Urinary bladder (tissue), 4 donors: ENCODE data around the gene TSPEAR. TPM values are rescaled to one million over a fixed set of nuclear protein-coding genes. Genes with fewer than 3 reads are reported as not detected.
"Not testable (repeated sequence)": the region's sequence is repeated elsewhere in the genome, so short reads cannot be mapped to it uniquely, and the experiment has no call there.

Experiments used
- DNase-seq: peaks from one replicate; pipeline ENCODE4 v3.0.0-alpha.2; 2015; ENCODE audit errors: extremely low spot score
- H3K27ac ChIP-seq: one replicate; pipeline ENCODE4 v1.5.1; 2013; ENCODE audit warnings: low read depth, mild to moderate bottlenecking, moderate library complexity
- H3K36me3 ChIP-seq: one replicate; pipeline ENCODE4 v1.6.1; 2013; ENCODE audit warnings: mild to moderate bottlenecking, moderate library complexity; ENCODE audit not compliant: insufficient read depth
- H3K4me1 ChIP-seq: one replicate; pipeline ENCODE4 v1.6.1; 2013; ENCODE audit warnings: mild to moderate bottlenecking, moderate library complexity; ENCODE audit not compliant: insufficient read depth
- H3K4me3 ChIP-seq: one replicate; pipeline ENCODE4 v1.5.1; 2013; ENCODE audit warnings: low read depth, low read length
- WGBS: extraction: QIAGEN DNeasy Blood & Tissue Kit; methylation state at CpG from one replicate; pipeline ENCODE4 v1.1.7; 2013; 5-methylcytosine and 5-hydroxymethylcytosine counted together
- polyA plus RNA-seq: library from polyadenylated mRNA; stranded (reverse); fragments of 200-250 nt; gene quantifications from one replicate; pipeline ENCODE4 v1.2.3, GENCODE V29; 2013
- total RNA-seq: library from RNA; depleted of rRNA; stranded (reverse); fragments of >200 nt; gene quantifications from one replicate; pipeline ENCODE4 v1.2.3, GENCODE V29; 2014
- donor health status: healthy with polysubstance abuse.
- donor health status: healthy.

TSPEAR gene
- total and polyA plus RNA-seq, 2 donors, result 0.03 to 0.21 TPM

DNA sequence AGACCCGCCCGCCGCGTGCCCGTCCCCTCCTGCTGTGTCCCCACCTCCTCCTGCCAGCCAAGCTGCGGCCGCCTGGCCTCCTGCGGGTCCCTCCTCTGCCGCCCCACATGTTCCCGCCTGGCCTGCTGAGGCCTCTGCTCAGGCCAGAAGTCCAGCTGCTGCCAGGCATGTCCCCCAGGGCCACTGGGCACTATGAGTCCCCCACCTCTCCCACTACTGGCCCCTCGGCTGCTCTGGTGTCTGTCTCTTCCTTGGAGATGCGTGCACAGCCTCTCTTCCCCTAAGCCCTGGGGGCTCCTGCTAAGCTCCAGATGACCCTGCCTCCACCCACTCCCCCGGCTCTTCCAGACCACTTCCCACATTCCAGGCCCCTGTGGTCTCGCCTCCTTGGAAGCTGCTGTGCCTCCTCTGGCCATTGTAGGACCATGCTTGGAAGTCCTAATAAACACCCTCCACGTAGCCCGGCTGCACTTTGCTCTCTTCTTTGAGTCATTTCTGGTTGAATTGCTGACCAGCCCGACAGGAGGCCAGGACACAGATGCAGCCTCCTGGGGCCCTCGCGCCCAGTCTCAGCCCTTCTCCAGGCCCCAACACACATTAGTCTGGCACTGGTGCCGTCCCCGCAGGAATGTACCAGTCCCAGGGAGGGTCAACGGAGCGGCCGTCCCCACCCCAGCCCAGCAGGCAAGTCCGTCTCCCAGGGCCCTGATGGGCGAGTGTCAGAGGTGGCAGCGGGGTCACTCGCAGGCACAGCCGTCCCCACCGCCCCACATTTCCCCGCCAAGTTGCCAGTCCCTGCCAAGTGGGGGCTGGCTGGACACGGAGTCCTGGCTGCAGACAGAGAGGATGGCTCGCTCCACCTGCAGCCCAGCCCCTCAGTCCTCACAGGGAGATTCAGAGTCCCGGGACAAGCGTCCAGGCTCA lies 13.3 kb downstream of the TSPEAR start:
- Histone ChIP-seq H3K4me1 (no peaks in the 10 kb centered on the region), H3K36me3 (no peaks in the 10 kb centered on the region), H3K27ac (no peak overlapping the region), H3K4me3 (no peak overlapping the region)
- DNase-seq, result no peak
- WGBS, result 29% methylated on average over 35 of the region's 35 CpGs

DNA sequence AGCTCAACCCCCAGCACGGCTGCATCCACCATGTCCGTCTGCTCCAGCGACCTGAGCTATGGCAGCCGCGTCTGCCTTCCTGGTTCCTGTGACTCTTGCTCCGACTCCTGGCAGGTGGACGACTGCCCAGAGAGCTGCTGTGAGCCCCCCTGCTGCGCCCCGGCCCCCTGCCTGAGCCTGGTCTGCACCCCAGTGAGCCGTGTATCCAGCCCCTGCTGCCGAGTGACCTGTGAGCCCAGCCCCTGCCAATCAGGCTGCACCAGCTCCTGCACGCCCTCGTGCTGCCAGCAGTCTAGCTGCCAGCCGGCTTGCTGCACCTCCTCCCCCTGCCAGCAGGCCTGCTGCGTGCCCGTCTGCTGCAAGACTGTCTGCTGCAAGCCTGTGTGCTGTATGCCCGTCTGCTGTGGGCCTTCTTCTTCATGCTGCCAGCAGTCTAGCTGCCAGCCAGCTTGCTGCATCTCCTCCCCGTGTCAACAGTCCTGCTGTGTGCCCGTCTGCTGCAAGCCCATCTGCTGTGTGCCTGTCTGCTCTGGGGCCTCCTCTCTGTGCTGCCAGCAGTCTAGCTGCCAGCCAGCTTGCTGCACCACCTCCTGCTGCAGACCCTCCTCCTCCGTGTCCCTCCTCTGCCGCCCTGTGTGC lies 14.1 kb downstream of the TSPEAR start, which contains the start of gene KRTAP10-12:
KRTAP10-12 (plus strand) TSS at position 1 of the 639 bp plus-strand sequence; CDS start at position 31, 30 bp downstream.
- H3K27ac ChIP-seq, H3K36me3 ChIP-seq, H3K4me3 ChIP-seq, DNase-seq, H3K4me1 ChIP-seq: not testable (repeated sequence)
- 56% methylated on average over 21 of the region's 21 CpGs for WGBS

DNA sequence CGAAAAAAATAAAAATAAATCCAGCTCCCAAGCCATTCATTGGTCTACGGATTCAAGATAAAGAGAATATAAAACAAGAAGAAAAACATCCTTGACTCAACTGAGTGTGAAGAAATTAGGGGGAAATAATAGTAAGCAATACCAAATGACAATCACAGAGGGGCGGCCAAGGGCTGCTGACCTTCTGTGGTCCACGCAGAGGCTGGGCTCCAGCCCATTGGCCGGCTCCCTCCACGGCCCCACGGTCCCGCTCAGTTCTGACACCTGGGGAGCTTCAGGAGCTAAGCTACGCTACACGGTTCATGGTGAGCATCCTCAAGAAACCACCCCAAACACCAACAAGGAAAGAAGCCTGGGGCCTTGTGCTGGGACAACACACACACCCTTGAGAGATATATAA lies 14.8 kb downstream of the TSPEAR start:
- Histone ChIP-seq H3K36me3 (no peaks in the 10 kb centered on the region), H3K27ac (no peak overlapping the region), H3K4me3 (no peak overlapping the region), H3K4me1 (no peaks in the 10 kb centered on the region)
- 67% methylated on average over 10 of the region's 10 CpGs for WGBS
- DNase-seq, result no peak

DNA sequence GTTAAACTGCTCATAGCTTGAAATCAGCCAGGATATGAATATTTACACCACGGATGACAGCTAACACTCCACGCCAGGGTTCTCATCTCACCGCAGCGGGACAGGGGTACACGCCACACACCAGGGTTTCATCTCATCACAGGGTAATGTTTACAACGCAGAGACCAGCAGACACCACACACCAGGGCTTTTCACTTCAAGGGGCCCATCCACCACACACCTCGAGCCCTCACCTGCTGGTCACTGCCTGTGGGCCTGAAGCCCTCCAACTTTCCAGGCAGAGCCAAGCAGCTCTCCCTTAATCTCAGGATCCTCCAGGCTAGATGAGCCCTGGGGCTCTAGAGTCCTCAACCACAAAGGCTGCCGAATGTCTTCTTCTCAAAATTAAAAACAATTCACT lies 15.7 kb downstream of the TSPEAR start:
- Histone ChIP-seq H3K4me1 (no peaks in the 10 kb centered on the region), H3K4me3 (no peak overlapping the region), H3K27ac (no peak overlapping the region), H3K36me3 (no peaks in the 10 kb centered on the region)
- 51% methylated on average over 8 of the region's 8 CpGs for WGBS
- no peak for DNase-seq

DNA sequence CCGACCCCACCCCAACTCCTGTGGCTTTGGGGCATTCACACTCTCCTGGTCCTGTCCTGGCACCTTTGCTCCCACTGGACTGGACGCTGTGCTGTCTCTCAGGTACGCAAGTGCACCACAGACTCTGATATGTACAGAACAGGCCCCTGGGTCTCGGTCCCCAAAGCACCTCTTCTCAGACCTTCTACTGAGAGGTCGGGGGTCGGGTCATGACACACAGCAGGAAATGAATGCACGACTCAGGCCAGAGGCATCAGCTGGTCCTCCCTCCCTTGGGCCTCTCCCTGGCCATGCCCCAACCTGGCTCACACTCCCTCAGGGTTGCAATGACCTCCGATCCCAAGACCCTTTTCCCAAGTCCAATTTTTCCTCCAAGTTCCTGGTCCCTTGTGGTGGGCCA lies 16.2 kb downstream of the TSPEAR start:
- H3K4me1 ChIP-seq, result no peaks in the 10 kb centered on the region
- no peaks in the 10 kb centered on the region for H3K36me3 ChIP-seq
- DNase-seq, result no peak
- H3K27ac ChIP-seq, result no peak overlapping the region
- 67% methylated on average over 8 of the region's 8 CpGs for WGBS
- H3K4me3 ChIP-seq, result no peak overlapping the region

DNA sequence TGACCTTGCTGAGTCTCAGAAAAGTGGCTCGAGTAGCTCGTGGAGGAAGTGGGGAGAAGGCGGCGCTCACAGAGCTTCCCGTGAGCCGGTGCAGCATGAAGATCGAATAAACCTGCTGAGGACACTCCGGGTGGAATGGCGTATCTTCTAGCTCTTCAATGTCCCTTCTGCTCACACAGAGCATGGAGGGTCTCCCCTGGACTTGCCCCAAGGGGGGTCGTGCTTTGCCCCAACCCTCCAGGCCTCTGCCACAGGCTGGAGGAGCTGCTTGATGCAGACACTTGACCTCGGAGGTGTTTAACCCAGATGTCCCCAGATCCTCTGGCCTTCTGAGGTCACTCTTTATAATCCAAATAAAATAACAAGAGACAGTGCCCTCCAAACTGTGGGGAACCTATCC lies 16.6 kb downstream of the TSPEAR start:
- H3K36me3 ChIP-seq, result no peaks in the 10 kb centered on the region
- DNase-seq, result no peak
- no peak overlapping the region for H3K27ac ChIP-seq
- H3K4me3 ChIP-seq, result no peak overlapping the region
- 67% methylated on average over 11 of the region's 11 CpGs for WGBS
- H3K4me1 ChIP-seq, result no peaks in the 10 kb centered on the region

DNA sequence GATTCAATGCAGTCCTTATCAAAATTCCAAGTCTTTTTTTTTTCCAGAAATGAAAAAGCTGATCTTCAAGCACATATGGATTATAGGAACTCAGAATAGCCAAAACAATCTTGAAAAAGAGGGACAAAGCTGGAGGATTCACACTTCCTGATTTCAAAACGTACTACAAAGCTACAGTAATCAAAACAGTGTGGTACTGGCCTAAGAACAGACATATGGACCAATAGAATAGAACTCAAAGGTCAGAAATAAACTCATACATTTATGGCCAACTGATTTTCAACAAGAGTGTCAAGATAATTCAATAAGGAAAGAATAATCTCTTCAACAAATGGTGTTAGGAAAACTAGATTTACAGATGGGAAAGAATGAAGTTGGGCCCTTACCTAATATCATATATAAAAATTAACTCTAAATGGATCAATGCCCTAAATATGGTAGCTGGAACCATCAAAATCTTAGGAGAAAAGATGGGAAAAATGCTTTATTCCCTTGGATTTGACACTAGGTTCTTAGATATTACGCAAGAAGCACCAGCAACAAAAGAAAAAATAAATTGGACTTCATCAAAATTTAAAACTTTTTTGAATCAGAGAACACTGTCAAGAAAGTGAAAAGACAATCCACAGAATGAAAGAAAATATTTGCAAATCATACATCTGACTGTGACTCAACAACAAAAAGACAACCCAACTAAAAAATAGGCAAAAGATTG lies 18.4 kb downstream of the TSPEAR start:
- Histone ChIP-seq H3K36me3 (no peaks in the 10 kb centered on the region), H3K4me1 (no peaks in the 10 kb centered on the region), H3K27ac (no peak overlapping the region), H3K4me3 (no peak overlapping the region)
- WGBS, result 48% methylated on average over 2 of the region's 2 CpGs
- DNase-seq, result no peak

DNA sequence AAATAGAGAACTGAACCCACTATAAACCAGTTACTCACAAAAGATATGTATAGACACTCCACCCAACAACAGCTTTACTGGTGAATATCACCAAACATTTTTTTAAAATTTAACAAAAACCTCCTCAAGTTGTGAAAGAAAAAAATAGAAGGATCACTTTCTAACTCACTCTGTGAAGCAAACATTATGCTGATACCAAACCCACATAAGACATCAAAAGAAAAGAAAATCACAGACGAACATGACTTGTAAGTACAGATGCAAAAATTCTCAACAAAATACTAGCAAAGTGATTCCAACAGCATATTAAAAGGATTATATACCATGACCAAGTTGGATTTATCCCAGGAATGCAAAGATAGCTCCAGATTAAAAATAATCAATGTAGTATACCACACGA lies 19.7 kb downstream of the TSPEAR start:
- H3K36me3 ChIP-seq, result no peaks in the 10 kb centered on the region
- no peak overlapping the region for H3K4me3 ChIP-seq
- no peaks in the 10 kb centered on the region for H3K4me1 ChIP-seq
- H3K27ac ChIP-seq, result no peak overlapping the region
- DNase-seq, result no peak
- WGBS, result 59% methylated on average over 2 of the region's 2 CpGs

DNA sequence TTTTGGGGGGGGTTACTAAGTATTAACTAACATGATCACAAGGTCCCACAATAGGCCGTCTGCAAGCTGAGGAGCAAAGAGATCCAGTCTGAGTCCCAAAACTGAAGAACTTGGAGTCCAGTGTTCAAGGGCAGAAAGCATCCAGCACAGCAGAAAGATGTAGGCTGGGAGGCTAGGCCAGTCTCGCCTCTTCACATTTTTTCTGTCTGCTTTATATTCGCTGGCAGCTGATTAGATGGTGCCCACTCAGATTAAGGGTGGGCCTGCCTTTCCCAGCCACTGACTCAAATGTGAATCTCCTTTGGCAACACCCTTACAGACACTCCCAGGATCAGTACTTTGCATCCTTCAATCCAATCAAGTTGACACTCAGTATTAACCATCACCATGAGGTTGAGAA lies 21.6 kb downstream of the TSPEAR start:
- not testable (repeated sequence) for H3K36me3 ChIP-seq, H3K4me1 ChIP-seq, DNase-seq, H3K27ac ChIP-seq, H3K4me3 ChIP-seq
- WGBS, result 80% methylated on average over 3 of the region's 3 CpGs

DNA sequence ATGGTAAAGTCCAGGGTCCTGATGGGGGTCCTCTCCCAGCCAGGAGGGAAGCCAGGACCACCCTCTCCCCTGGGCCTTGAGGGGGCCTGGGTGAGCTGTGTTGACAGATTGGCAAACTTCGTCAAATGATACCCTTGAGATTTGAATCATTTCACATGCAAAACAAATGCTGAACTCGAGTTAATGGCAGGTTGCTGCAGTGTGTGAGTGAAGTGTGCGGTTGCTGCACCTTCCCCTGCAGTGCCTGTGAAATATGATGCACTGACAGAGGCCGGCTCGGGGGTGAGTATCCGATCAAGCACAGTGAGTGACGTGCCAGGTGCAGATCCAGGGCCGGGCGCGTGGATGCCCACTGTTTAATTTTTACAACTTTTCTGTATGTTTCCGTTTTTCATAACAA lies 23.7 kb downstream of the TSPEAR start:
- H3K4me1 ChIP-seq, result no peaks in the 10 kb centered on the region
- H3K27ac ChIP-seq, result no peak overlapping the region
- 50% methylated on average over 11 of the region's 11 CpGs for WGBS
- H3K4me3 ChIP-seq, result no peak overlapping the region
- no peaks in the 10 kb centered on the region for H3K36me3 ChIP-seq
- no peak for DNase-seq

DNA sequence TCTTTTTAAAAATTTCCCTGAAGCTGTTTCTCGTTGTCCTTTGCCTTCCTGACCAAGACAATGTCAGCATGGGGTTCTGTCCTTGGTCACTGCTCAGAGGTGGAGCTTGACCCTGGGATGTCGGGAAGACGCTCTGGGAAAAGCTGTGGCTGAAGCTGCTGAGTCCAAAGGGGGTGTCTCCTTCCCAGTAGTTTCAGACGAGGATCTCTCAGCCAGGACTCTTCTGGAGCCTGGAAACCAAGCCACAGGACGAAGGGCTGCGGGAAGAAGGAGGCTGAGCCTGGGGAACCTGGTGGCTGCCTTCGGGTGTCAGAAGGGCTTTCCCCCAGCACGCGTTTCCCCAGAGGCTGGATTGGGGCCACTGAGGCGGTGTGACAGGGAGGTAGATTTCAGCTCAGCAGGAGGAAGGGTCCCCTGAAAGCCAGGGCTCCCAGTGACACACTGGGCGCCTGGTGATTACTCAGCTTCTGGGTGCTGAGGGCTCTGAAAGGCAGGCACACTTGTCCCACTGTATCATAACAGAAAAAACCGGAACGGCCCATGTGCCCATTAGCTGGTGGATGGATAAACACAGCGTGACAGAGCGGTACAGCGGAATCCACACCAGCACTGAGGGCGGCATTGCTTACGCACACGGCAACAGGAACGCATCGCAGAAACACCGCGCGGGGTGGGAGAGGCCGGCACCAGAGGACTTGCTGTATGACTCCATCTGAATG lies 24.4 kb downstream of the TSPEAR start:
- Histone ChIP-seq H3K27ac (no peak overlapping the region), H3K4me3 (no peak overlapping the region), H3K4me1 (no peaks in the 10 kb centered on the region), H3K36me3 (no peaks in the 10 kb centered on the region)
- DNase-seq, result no peak
- WGBS, result 68% methylated on average over 25 of the region's 25 CpGs

DNA sequence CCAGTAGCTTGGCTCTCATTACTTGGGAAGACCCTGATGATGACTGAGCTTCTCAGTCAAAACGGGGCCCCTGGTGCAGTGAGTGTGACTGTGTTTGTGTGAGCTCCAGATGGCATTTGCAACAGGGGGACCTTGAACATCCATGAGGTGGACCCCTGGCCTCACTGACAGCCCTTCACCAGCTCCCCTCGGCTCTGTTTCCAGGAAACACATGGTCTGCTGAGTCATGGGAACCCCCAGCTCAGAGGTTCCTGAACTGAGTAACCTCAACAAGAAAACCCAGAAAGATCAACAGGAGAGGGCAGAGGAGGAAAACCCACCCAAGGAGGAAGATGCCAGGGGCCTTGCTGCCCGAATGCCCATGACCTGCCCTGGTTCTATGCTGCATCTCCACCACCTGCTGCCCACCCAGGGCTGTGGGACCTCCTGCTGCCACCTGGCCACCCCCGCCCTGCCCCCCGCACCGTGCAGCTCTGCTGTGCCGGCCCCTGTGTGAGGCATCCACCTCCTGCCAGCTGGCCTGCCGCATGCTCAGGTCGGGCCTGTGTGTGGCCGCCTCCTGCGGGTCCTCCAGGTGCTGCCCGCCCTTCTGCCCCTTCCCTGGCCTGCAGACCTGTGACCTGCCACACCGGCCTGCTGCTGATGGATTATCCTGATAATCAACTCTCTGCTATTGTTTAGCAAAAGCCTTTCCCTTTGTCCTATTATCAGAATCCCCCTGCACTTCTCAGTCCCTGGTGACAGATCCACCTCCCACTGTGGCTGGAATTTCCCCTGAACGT lies 25.2 kb downstream of the TSPEAR start:
- Histone ChIP-seq H3K4me3 (no peak overlapping the region), H3K4me1 (no peaks in the 10 kb centered on the region), H3K27ac (no peak overlapping the region), H3K36me3 (no peaks in the 10 kb centered on the region)
- 36% methylated on average over 14 of the region's 14 CpGs for WGBS
- no peak for DNase-seq

DNA sequence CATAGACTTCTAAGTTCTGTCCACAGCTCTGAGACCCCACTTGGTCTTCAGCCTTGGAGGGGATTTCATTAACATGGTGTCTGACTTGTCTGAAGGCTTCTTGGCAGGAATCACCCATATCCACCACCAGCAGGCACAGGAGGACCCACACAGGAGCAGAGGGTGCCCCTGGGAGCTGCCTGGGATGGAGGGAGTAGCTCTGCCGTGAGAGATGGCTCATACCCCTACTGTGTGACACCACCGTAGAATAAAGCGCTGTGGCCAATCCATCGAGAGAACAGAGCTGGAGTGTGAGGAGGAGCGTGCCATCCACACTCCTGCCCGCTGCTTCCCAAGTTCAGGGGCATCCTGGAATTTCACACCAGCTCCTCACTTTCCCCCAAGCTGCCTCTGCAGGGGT lies 26.3 kb downstream of the TSPEAR start:
- not testable (repeated sequence) for H3K4me3 ChIP-seq, H3K36me3 ChIP-seq, H3K27ac ChIP-seq, H3K4me1 ChIP-seq, DNase-seq
- 92% methylated on average over 6 of the region's 6 CpGs for WGBS
